Adrenal gland (tissue), 5 donors: ENCODE results near the gene RPS6KA5.

ENCODE experiments used
- CTCF ChIP-seq, 6 experiments: fragments of 450-650 bp in 4 of 6; fragments of 200-600 bp in 2 of 6; sonication (generic) in 1 of 6; IDR thresholded peaks; 1 replicate in 5 of 6; 2 replicates in 1 of 6; pipeline versions ENCODE4 v1.5.1 to v1.8.0; 2016 to 2021; ENCODE audit warnings: antibody characterized with exemption in 6 of 6, mild to moderate bottlenecking in 2 of 6, moderate library complexity in 1 of 6
- POLR2A ChIP-seq, 2 donors: fragments of 450-650 bp; IDR thresholded peaks; one replicate each; pipeline ENCODE4 v1.6.1; 2017; ENCODE audit warnings: antibody characterized with exemption in 2 of 2, mild to moderate bottlenecking in 2 of 2, moderate library complexity in 1 of 2
- donor health status: DM: no; HTN: no; CAD: no.

GRCh38 chr14:90900476-90901083 is 159.9 kb downstream of the RPS6KA5 start:
- TF ChIP-seq CTCF (IDR thresholded peaks at IDR 0.05) (peak in 1 of 6 experiments; percentile 23), POLR2A (IDR thresholded peaks at IDR 0.05) (no peak)
